Esophagus squamous epithelium (tissue), 4 donors: ENCODE measurements around the gene SLC12A8.

ENCODE experiments used
- POLR2A ChIP-seq, 4 donors: fragments of 450-650 bp; IDR thresholded peaks; one replicate each; pipeline ENCODE4 v1.6.1; 2017; ENCODE audit warnings: antibody characterized with exemption in 4 of 4, mild to moderate bottlenecking in 4 of 4, moderate library complexity in 3 of 4
- TF ChIP-seq, protein P1 (sequence below), 6 experiments: fragments of 450-650 bp in 4 of 6; fragments of 200-600 bp in 2 of 6; sonication (generic) in 2 of 6; IDR thresholded peaks; one replicate each; pipeline ENCODE4 v1.5.1; 2016 to 2019; ENCODE audit warnings: antibody characterized with exemption in 6 of 6, mild to moderate bottlenecking in 4 of 6, moderate library complexity in 4 of 6

GRCh38 chr3:125054062-125054448 lies 158.5 kb downstream of the SLC12A8 start:
- no peak for TF ChIP-seq POLR2A (IDR thresholded peaks at IDR 0.05)
- TF ChIP-seq, protein P1, sequence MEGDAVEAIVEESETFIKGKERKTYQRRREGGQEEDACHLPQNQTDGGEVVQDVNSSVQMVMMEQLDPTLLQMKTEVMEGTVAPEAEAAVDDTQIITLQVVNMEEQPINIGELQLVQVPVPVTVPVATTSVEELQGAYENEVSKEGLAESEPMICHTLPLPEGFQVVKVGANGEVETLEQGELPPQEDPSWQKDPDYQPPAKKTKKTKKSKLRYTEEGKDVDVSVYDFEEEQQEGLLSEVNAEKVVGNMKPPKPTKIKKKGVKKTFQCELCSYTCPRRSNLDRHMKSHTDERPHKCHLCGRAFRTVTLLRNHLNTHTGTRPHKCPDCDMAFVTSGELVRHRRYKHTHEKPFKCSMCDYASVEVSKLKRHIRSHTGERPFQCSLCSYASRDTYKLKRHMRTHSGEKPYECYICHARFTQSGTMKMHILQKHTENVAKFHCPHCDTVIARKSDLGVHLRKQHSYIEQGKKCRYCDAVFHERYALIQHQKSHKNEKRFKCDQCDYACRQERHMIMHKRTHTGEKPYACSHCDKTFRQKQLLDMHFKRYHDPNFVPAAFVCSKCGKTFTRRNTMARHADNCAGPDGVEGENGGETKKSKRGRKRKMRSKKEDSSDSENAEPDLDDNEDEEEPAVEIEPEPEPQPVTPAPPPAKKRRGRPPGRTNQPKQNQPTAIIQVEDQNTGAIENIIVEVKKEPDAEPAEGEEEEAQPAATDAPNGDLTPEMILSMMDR (IDR thresholded peaks at IDR 0.05), result no peak
